Thyroid gland (tissue), 4 donors: ENCODE measurements around the gene DOK1.

Experiments
- POLR2A ChIP-seq, 2 donors: fragments of 450-650 bp; IDR thresholded peaks; one replicate each; pipeline ENCODE4 v1.6.1; 2017; ENCODE audit warnings: antibody characterized with exemption in 2 of 2, mild to moderate bottlenecking in 2 of 2, moderate library complexity in 1 of 2
- TF ChIP-seq, protein P1 (sequence below), 6 experiments: fragments of 200-600 bp in 3 of 6; fragments of 450-650 bp in 3 of 6; sonication (generic) in 3 of 6; IDR thresholded peaks; one replicate each; pipeline ENCODE4 v1.5.1; 2016 to 2019; ENCODE audit warnings: antibody characterized with exemption in 6 of 6, mild to moderate bottlenecking in 2 of 6, inconsistent platforms in 1 of 6, moderate library complexity in 1 of 6

DNA sequence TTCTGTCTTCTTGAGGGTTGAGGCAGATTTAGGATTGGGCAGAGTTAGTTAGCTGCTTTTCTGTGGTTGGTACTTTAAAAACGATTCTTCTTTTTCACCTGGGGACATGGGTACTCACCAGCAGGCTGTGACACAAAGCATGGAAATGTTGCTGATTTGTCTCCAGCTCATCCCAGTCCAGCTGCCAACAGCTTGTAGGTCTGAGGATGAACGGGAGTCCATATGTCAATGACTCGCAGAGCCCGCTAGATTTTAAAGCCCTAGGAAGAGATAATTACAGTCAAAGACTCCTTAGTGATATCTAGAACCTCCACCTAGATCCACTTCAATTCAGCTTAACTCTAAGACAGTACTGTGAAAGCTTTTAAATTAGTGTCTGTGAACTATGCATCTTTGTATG lies 20.8 kb downstream of the DOK1 start:
- TF ChIP-seq, protein P1, sequence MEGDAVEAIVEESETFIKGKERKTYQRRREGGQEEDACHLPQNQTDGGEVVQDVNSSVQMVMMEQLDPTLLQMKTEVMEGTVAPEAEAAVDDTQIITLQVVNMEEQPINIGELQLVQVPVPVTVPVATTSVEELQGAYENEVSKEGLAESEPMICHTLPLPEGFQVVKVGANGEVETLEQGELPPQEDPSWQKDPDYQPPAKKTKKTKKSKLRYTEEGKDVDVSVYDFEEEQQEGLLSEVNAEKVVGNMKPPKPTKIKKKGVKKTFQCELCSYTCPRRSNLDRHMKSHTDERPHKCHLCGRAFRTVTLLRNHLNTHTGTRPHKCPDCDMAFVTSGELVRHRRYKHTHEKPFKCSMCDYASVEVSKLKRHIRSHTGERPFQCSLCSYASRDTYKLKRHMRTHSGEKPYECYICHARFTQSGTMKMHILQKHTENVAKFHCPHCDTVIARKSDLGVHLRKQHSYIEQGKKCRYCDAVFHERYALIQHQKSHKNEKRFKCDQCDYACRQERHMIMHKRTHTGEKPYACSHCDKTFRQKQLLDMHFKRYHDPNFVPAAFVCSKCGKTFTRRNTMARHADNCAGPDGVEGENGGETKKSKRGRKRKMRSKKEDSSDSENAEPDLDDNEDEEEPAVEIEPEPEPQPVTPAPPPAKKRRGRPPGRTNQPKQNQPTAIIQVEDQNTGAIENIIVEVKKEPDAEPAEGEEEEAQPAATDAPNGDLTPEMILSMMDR (IDR thresholded peaks at IDR 0.05), result no peak
- no peak for TF ChIP-seq POLR2A (IDR thresholded peaks at IDR 0.05)
